CD4-positive, alpha-beta T cell treated with Interleukin-17A for 4 hours (primary cell): ENCODE measurements around the gene MRPL39.
A peak's percentile ranks its signal among the peaks of the same experiment; 100 is the strongest.

ENCODE experiments used
- DNase-seq: peaks from one replicate; pipeline ENCODE4 v3.0.0-alpha.2; 2020; ENCODE audit warnings: mixed read lengths

Gene MRPL39

DNA sequence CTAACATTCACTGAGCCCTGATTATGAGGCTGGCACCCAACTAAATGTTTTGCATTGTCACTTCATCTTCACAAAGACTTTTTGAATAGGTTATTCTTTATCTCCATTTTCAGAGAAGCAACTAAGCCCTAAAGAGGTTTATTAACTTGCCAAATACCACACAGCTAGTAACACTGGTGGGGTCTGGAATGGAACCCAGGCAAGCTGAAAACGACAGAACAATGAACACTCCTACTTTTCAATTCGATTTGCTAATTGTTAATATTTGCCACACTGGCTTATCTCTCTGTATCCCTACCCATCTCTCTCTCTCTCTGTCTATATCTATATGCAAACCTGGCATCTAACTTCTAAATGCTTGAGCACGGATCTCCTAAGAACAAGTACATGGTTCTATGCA is 40.6 kb downstream of the MRPL39 start:
- DNase-seq = no peak

DNA sequence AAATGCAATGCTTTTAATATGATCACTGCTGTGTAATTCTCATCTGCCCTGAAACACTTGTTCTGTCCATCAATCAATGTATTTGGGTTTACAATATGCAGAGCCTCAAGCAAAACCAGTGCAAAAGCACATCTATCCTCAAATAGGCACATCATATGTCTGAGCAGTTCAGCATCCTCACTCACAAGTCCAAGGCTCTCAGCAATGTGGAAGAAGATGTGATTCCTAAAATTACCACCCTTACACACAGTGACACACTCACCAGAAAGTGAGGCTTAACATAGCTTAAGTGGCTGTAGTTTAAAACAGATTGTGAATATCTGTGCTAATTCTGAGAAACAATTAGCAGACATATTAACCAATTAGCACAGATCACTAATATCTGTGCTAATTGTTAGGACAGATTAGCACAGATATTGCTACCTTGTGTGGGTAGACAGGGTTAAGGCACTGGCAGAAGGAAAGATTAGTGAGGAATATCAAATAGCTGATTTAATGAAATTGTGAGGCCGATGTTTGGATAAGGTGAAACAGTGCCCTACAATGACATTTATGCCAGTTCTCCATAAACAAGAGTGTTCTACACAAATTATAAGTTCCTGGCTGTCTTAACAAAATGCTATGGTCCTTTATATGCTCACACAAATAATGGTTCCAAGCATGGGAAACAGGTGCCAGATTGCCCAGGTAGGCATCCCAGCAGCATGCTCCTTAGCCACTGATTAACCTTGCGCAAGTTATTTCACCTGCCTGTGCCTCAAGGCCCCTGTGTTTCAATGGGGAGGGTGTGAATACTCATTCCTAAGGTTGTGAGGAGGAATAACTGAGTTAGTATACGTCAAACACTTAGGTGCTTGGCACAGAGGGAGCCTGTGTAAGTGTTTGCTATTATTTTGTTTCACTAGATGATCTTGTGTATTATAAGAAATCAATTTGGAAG is 41.7 kb downstream of the MRPL39 start:
- no peak for DNase-seq

DNA sequence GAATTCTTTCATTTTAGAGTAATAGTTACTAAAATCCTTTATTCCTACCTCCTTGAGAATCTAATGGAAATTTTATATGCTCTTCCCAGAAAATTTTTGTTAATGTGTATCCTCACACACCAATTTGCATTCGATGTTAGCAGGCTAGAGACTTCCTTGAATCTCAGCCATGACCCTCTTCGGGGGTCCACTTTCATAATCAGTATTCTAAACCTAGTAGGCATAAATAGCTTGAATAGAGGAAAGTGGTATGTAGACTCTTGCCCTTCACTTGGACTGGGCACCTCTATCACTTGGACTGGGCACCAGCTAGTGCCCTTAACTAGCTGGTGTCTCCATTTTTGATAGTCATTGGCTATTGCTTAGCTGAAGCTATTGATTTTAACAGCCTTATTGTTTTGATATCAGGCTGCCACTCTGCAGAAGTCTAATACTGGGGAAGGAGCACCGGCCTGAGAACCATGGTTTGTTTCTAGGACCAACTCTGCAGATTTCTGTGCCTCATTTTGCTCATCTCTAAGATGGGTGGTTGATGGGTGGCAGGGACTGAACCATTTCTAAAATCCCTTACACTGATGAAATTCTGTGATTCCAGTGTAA is 42.8 kb downstream of the MRPL39 start:
- no peak for DNase-seq

DNA sequence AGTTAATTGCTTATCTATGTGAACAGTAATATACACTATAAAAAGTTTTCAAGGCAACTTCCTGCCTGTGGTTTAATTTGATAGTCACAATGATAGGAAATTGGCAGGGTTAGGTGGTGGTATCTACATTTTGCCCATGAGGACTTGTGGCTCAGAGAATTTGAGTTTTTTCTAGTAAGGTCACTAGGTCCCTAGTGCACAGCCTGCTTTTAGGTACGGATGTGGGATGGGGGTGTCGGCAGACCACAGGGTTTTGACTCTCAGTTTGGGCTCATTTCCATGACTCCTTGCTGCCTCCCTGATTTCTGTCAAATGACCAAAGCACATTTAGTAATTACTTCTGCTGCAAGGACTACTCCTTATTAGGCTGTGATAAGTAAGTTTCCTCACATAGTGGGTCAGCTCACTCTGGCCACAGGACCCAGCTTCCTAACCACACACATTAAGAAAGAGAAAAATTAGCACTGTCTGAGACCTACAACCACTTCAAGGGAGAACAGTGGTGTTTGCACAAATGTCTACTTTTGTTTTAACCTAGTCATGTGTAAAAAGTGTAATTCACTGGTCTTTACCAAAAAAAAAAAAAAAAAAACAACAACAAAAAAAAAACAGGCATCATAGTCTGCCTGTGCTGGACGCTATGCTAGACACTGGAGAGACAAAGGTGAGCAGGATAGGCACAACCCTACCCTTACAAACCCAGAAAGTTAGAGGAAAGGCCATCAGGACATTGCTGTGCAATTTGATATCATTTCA is 43.7 kb downstream of the MRPL39 start:
- DNase-seq = peak; percentile 16

DNA sequence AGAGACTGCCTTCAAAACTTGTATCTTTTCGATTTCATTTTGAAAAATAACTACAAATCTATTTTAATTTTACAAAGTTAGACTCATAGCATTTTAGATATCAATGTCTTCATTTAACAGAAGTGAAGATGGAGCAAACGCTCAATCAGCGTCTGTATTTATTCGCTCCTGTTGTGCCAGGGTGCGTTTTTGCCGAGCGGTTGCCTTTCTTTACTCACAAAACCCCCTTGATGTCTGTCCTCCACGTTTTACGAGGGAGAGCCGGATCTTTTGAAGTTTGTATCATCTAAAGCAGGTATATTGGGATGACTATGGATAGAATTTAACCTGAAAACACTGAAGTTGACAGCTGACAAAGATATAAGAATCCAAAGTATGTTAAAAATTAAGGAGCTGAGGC is 44.6 kb downstream of the MRPL39 start:
- peak; percentile 35 for DNase-seq

DNA sequence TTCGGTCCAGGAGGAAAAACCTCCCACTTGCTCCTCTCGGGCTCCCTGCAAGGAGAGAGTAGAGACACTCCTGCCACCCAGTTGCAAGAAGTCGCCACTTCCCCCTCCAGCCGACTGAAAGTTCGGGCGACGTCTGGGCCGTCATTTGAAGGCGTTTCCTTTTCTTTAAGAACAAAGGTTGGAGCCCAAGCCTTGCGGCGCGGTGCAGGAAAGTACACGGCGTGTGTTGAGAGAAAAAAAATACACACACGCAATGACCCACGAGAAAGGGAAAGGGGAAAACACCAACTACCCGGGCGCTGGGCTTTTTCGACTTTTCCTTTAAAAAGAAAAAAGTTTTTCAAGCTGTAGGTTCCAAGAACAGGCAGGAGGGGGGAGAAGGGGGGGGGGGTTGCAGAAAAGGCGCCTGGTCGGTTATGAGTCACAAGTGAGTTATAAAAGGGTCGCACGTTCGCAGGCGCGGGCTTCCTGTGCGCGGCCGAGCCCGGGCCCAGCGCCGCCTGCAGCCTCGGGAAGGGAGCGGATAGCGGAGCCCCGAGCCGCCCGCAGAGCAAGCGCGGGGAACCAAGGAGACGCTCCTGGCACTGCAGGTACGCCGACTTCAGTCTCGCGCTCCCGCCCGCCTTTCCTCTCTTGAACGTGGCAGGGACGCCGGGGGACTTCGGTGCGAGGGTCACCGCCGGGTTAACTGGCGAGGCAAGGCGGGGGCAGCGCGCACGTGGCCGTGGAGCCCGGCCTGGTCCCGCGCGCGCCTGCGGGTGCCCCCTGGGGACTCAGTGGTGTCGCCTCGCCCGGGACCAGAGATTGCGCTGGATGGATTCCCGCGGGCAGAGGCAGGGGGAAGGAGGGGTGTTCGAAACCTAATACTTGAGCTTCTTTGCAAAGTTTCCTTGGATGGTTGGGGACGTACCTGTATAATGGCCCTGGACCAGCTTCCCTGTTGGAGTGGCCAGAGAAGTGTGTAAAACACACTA is 45.3 kb downstream of the MRPL39 start:
- peak; percentile 78 for DNase-seq

DNA sequence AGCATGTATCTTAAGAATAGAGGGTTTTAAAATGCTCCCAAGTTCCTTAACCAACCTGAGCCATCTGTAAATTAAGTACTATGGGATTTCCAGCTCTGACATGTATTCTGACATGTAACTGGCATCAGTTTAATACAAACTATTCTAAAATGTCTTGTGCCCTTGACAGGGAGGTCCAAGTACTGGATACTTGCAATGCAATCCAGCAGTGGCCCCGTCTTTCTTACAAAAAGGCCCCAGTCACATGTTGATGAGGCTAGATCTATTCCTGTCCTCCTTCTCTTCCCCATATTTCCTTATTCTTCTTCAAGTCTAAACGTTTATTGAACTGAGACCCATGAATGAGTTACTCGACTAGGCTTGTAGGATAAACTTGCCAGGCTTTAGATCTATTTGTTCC is 46.4 kb downstream of the MRPL39 start:
- no peak for DNase-seq

DNA sequence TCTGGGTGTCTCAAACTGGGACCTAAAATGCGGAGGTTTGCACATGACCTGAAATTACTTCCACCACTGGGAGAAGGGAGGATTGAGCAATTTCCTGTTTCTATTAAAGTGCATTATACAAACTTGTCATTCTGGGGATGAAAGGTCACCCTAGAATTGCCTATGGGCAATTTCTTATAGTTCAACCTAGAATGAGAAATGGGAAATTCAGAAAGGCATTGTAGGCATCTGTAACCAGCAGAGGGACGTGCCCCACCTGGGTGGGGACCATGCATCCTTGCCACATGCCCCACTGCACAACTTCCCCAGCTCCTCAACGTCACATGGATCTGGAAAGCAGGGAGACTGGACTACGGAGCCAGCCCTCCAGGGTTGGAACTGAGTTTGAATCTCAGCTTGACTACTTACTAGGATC is 47.0 kb downstream of the MRPL39 start:
- DNase-seq = no peak

DNA sequence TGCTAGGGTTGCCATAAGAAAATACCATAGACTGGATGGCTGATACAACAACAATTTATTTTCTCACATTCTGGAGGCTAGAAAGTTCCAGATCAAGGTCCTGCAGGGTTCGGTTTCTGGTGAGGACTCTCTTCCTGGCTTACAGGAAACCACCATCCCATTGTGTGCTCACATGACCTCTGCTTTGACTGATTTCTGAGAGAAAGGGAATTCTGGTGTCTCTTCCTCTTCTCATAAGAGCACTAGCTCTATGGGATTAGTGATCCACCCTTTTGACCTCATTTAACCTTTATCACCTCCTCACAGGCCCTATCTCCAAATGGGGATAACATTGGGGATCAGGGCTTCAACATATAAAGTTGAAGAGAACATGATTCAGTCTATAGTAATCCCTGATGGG is 47.5 kb downstream of the MRPL39 start:
- no peak for DNase-seq

DNA sequence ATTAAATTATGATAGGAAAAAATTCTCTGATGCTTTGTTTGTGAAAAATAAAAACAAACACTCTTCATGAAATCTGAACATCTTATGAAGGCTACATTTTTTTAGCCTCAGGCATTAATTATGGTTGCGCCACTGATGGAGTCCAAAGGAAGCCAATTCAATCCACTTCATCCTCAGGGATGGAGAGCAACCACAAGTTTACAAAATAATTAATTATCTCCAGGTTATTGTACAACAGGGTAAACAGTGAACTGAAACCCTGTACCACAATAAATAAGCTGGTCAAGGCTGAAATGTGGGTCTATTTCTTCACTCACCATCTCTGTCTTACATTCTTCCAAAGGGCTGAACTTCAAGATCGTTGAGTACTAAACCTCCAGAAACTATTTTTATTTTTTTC is 49.2 kb downstream of the MRPL39 start:
- DNase-seq = no peak

DNA sequence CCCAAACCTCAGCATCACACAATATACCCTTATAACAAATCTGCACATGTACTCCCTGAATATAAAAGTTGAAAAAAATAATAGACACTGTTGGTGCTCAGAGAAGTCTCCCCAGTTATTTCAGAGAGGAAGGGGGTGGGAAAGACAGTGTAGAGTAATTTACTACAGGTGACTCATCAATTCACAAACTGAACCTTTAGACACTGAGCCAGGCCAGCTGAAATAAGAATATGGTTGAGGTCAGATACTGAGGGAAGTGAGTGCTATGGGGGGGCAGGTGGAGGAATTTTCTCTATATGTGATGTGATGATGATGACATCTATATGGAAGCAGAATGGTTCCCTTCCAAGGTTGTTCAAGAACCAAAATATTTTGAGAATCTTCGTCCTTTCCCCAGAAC is 50.1 kb downstream of the MRPL39 start:
- no peak for DNase-seq

DNA sequence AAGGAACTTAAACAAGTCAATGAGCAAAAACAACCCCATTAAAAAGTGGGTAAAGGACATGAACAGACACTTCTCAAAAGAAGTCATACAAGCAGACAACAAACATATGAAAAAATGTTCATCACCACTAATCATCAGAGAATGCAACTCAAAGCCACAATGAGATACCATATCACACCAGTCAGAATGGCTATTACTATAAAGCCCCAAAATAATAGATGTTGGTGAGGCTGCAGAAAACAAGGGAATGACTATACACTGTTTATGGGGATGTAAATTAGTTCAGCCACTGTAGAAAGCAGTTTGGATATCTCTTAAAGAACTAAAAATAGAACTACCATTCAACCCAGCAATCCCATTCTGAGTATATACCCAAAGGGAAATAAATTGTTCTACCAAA is 51.2 kb downstream of the MRPL39 start:
- no peak for DNase-seq

DNA sequence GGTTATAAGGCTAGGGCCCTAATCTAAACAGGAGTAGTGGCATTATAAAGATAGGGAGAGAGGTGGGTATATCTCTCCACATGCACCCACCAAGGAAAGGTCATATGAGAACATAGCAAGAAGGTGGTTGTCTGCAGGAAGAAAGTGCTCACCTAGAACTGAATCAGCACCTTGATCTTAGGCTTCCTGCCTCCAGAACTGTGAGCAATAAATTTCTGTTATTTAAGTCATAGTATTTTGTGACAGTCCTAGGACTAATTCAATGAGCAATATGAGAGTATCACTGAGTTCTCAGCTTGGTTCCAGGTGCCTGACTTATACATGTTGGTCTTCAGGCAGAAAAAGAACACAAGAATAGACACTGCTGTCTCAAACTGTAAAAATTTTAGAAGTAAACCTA is 51.8 kb downstream of the MRPL39 start:
- DNase-seq = no peak

DNA sequence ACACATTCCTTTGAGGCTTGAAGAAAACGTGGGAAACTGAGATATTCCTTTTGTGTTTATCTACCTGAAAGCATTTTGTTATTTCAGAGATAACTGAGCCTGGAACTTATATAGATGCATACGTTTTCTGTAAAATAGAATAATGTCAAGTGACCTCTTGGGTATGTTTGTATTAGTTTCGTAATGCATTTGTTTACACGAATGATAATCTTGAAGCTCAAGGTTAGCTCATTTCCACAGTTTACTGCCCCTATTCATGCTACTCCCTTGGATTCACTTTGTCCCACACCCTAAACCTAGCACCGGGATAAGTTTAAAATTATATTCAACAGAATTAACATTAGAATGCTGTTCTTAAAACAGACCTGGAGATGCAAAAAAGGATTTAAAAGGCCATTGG is 54.4 kb downstream of the MRPL39 start:
- no peak for DNase-seq

DNA sequence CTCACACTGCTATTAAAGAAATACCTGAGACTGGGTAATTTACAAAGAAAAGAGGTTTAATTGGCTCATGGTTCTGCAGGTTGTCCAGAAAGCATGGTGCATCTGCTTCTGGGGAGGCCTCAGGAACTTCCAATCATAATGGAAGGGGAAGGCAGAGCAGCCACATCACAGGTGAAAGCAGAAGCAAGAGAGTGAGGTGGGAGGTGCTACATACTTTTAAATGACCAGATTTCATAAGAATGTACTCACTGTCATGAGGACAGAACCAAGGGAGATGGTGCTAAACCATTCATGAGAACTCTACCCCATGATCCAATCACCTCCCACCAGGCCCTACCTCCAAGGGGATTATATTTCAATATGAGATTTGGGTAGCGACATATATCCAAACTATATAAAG is 55.7 kb downstream of the MRPL39 start:
- no peak for DNase-seq

DNA sequence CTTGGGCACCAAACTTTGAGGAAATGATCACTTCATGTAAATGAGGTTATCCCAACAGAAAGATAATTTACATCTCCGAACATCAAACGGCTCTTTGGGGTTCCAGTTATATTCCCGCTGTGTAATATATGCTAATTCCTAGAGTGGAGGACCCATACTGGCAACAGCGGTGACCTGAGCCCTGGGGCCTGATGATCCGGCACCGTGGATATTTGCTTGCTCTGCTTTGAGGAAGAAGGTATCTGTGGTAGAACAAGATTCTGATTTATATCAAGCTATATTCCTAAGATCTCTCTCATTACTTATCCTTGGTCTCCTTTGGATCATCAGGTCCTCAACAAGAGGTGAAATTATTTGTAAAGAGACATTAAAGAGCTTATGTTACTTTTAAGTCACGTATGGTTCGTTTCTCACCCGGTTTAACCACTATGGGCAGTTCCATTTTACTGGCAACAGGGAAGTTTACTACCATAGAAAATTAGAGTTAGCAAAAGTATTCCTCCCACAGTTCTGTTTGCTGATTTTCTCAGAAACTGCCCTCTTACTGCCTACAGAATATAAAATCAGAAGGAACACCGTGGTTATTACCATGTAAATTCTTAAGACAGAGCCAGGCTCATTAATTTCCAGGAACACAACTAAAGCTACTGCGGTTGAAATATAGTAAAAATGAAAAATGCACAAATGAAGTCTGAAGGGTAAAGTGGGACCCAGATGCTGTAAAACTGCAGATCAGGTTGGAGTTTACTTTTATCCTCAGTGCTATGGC is 56.7 kb downstream of the MRPL39 start:
- no peak for DNase-seq

DNA sequence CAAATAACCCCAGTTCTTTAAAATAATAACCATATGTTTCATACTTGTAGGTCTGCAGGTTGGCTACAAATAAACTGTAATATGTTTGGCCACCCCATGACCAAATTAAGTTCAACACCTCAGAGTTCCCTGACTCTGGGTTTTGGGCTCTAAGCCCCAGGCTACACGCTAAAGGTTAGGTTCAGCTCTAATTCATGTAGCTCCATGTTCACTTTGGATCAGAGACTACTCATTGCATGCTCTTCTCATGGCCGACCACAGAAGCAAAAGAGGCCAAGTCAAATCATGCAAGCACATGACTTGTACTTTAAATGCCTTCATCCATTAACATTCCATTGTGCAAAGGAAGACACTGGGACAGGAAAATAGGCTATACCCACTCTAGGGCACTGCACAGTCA is 66.2 kb downstream of the MRPL39 start:
- DNase-seq = no peak

DNA sequence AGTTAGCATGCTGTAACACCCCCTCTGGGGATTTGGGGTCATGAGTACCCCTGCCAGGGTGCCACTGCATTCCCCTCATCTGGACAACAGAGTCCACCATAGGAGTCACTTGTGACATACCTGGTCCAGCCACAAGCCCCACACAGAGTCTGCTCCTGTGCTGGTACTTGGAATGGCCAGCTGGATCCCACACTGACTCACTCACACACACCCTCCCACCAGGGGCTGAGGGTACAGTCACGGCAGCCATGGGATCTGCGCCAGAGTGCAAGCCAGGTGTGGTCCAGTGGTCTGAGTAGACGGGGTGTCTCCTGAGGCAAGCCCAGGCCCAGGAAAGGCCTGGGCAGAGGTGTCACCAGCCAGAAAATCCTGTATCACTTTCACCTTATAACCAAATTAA is 67.7 kb downstream of the MRPL39 start:
- no peak for DNase-seq

DNA sequence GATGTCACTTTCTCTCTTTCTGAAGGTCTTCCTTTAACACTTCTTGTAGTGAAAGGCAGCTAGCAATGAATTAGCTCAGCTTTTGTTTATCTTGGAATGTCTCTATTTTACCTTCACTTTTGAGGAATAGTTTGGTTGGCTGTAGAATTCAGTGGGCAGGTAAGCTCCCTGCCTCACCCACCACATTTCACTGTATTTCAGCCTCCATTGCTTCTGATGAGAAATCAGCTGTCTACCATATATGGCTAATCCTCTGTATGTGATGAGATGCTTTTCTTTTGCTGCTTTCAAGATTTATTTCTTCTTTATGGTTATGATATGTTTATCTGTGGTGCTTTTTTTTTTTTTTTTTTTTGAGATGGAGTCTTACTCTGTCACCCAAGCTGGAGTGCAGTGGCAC is 70.1 kb downstream of the MRPL39 start:
- no peak for DNase-seq

DNA sequence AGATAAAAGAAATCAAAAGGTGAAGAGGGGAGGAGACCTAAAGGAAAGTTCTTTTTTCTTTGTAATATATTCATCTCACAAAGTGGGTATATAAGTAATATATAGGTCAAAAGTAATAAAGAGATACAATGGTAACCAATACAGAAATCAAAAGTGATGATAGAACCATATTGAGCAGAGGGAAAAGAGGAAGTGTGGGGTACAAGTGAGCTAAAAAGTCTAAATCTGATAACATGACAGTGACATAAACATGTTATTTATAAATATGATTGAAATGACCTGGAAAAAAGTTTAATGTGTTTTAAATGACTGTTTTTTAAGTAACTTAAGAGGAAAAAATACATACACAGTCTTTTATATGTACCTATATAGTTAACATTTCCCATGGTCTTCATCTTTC is 70.5 kb downstream of the MRPL39 start:
- no peak for DNase-seq

DNA sequence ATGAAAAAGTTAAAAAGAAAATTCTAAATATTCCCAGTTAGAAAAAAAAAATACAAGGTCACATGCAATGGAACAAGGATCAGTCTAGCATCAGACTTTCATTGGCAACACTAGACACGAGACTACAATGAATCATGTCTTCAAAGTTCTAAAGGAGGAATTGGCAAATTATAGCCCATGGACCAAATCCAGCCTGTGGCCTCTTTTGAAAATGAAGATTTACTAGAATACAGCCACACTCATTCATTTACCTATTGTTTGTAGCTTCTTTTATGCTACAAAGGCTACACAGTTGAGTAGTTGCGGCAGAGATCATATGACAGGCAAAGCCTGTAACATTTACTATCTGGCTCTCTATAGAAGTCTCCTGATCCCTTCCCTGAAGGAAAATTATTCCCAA is 71.4 kb downstream of the MRPL39 start:
- no peak for DNase-seq
